RWPE1 (cell line): Measurements from ENCODE around the gene PLP1.
"Not testable (repeated sequence)": the region's sequence is repeated elsewhere in the genome, so short reads cannot be mapped to it uniquely, and the experiment has no call there.

Source experiments
- CTCF ChIA-PET: fragments of 350-600 bp; sonication (Branson Sonifier 250); formaldehyde crosslinking; extraction: SDS; loops from one replicate; lab custom pipeline; 2021; lab: Yijun Ruan, JAX
- POLR2A ChIA-PET: fragments of 400-600 bp; formaldehyde crosslinking; extraction: SDS; loops from one replicate; lab custom pipeline; 2020; ENCODE audit warnings: antibody characterized with exemption; ENCODE audit not compliant: low non-redundant PET; lab: Yijun Ruan, JAX
- DNase-seq: peaks from one replicate; pipeline ENCODE4 v3.0.0; 2012; ENCODE audit warnings: low spot score
- H3K27ac ChIP-seq: fragments of 450-650 bp; 2 replicates; pipeline ENCODE4 v1.5.1; 2017
- TF ChIP-seq, protein P1 (sequence below): fragments of 450-650 bp; conservative IDR thresholded peaks from 2 replicates; pipeline ENCODE4 v1.5.1; 2017; ENCODE audit warnings: low read depth, mild to moderate bottlenecking

The PLP1 gene

DNA sequence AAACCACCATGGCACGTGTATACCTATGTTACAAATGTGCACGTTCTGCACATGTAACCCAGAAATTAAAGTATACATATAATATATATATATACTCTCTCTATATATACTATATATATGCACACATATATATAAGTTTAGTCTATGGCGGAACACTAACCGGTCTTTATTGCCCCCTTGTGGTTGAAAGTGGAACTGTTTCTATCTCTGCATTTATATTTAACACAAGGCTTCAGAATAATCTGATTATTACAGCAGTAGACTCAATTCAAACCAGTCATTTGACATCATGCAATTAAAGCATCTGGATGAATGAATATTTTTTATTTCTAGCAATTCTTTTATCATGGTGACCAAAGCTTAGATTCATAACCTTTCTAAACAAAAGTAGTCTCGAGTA is 40.9 kb downstream of the PLP1 start:
- POLR2A ChIA-PET: no interaction called here
- TF ChIP-seq, protein P1, sequence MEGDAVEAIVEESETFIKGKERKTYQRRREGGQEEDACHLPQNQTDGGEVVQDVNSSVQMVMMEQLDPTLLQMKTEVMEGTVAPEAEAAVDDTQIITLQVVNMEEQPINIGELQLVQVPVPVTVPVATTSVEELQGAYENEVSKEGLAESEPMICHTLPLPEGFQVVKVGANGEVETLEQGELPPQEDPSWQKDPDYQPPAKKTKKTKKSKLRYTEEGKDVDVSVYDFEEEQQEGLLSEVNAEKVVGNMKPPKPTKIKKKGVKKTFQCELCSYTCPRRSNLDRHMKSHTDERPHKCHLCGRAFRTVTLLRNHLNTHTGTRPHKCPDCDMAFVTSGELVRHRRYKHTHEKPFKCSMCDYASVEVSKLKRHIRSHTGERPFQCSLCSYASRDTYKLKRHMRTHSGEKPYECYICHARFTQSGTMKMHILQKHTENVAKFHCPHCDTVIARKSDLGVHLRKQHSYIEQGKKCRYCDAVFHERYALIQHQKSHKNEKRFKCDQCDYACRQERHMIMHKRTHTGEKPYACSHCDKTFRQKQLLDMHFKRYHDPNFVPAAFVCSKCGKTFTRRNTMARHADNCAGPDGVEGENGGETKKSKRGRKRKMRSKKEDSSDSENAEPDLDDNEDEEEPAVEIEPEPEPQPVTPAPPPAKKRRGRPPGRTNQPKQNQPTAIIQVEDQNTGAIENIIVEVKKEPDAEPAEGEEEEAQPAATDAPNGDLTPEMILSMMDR: peak; percentile 56

DNA sequence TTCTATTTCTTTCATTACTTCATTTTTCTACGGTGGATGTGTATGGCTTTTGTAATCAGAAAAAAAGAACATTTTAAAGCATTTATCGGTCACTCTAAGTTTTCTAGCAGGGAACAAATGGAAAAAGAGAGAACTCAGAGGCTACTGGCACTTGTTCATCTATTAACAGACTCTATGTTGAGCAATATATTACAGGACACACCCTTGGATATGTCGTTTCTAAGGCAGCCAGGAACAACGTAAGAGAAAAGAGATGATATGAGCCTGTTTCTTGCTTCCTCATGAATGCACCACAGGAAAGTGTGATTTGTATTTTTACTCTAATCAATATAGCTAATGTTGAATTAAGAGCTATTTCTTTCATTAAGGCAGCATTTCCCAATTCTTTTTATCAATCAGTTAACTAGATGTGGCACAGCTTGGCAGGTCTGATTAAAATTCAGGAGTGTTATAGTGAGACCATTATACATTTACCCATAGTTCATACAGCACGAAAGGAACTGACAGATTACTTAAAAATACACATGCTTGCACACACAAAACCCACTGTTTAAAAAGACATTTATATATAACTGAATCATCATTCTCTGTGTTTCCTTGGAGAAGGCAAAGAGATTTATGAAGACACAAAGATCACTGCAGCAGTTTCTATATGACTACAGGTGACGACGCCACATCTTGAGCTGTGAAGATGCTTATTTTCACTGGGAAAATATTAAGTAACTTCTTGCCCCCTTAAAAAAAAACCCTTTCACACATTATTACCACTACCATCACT is 42.4 kb downstream of the PLP1 start:
- TF ChIP-seq, protein P1: no peak
- ChIA-PET CTCF (interaction anchor here (0.6 kb wide), 1 partner anchor 497 kb away, joined by 3 read pairs; no protein-coding TSS in a partner anchor), POLR2A (no interaction called here)
- H3K27ac ChIP-seq: no peak overlapping the region
- peak; percentile 0 for DNase-seq

More for the DNA sequence above, 40.9 kb downstream of the PLP1 start:
- H3K27ac ChIP-seq: no peak overlapping the region
- CTCF ChIA-PET: interaction anchor here (1.0 kb wide), 1 partner anchor 15 kb away, joined by 3 read pairs; no protein-coding TSS in a partner anchor
- DNase-seq: peak; percentile 8

DNA sequence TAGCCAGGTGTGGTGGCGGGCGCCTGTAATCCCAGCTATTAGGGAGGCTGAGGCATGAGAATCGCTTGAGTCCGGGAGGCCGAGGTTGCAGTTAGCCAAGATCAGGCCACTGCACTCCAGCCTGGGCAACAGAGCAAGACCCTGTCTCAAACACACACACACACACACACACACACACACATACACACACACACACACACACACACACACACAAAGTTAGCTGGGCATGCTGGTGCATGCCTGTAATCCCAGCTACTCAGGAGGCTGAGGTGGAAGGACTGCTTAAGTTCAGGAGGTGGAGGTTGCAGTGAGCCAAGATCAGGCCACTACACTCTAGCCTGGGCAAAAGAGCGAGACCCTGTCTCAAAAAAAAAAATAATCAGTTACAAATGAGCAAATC is 44.2 kb downstream of the PLP1 start:
- POLR2A ChIA-PET, DNase-seq, H3K27ac ChIP-seq: not testable (repeated sequence)
- CTCF ChIA-PET: interaction anchor here (0.6 kb wide), 1 partner anchor 134 kb away, joined by 3 read pairs; no protein-coding TSS in a partner anchor

DNA sequence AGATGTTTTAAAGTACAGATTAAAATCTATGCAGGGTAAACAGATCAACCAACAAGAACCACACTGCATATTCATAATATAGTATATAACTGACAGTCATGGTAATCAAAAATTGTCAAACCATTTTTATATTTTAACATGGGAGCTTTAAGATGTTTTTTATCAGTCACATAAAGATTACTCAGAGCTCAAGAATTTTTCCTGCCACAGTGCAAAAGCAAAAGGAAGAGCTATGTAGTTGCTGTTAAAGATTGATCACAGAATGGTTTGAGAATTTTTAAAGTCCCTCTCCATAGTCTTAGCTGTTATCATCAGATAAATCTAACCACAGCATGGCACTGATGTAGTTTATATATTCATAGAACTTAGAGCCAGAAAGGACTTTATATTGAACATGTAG is 47.0 kb downstream of the PLP1 start:
- ChIA-PET CTCF (no interaction called here), POLR2A (no interaction called here)
- no peak overlapping the region for H3K27ac ChIP-seq
- DNase-seq: no peak
- TF ChIP-seq, protein P1: no peak

DNA sequence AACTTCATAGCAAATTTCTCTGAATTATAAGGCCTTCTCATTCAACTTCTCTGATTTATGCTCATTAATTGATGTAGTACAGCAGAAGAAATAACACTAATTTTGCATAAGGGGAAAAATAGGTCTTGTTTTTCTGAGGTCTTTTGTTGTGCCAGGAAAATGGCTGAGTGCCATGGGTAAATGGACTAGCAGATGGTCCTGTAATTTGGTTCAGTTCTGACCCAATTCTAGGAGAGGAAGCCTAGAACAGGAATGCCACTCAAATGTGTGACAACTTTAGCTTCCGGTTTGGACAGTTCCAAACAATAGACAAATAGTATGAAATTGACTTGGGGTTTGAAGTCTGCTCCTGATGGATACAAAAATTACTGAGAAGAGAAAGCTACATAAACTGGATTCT is 49.2 kb downstream of the PLP1 start:
- CTCF ChIA-PET: no interaction called here
- POLR2A ChIA-PET: no interaction called here

DNA sequence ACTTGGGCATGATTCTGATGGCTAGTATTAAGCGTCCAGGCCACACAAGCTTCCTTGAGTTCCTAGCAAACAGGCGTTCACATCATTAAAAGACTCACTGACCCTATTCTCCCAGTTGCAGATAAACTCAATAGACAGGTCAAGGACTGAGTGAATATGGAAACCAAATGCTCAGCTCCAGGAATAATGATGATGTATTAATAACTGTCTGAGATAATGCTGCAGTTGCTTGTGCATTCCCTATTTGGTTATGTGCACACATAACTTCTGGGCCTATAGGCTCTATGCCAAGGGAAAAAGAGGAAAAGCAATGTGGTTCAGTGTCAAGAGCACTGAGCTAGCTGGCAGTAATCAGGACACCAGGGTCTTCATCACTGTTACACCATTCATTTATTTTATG is 51.9 kb downstream of the PLP1 start:
- TF ChIP-seq, protein P1: no peak
- no peak for DNase-seq
- ChIA-PET POLR2A (no interaction called here), CTCF (no interaction called here)
- H3K27ac ChIP-seq: no peak overlapping the region

More for the DNA sequence above, 49.2 kb downstream of the PLP1 start:
- TF ChIP-seq, protein P1: no peak
- no peak overlapping the region for H3K27ac ChIP-seq
- DNase-seq: no peak

DNA sequence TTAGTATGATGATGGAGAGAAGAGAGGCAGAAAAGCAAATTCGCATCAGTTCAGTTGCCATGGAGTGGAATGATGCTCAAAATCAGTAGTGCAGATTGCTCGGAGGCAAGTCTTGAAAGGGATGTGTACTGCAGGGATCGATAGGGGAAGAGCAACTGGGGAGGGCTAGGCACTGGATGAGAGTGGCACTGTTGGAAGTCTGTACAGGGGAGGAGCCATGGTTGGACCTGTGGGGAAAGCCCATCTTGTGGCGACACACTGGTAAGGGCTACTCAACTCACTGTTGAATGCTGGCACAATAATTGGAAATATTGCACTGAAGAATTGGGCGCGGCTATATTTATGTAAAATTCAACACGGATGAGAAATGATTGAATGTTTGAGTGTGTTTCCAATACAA is 54.2 kb downstream of the PLP1 start:
- CTCF ChIA-PET: no interaction called here
- no peak for DNase-seq
- TF ChIP-seq, protein P1: no peak
- POLR2A ChIA-PET: no interaction called here
- no peak overlapping the region for H3K27ac ChIP-seq
